SK-N-SH treated with all-trans-retinoic acid at 6 μM for 48 hours (cell line): ENCODE data around the gene DCPS.

ENCODE experiments used
- ARNTL ChIP-seq: fragments of 450-650 bp; formaldehyde crosslinking; IDR thresholded peaks from 2 replicates; pipeline ENCODE4 v1.5.0; 2020; ENCODE audit warnings: low read depth, mild to moderate bottlenecking, moderate library complexity, borderline replicate concordance
- CREB5 ChIP-seq: fragments of 250-450 bp; sonication (Bioruptor Pico); IDR thresholded peaks from 2 replicates; pipeline ENCODE4 v1.5.1; 2020; ENCODE audit warnings: low read depth, mild to moderate bottlenecking, moderate library complexity
- CSRNP3 ChIP-seq: fragments of 250-450 bp; sonication (Bioruptor Pico); IDR thresholded peaks from 2 replicates; pipeline ENCODE4 v1.5.1; 2021; ENCODE audit warnings: mild to moderate bottlenecking, moderate library complexity
- GLIS3 ChIP-seq: fragments of 250-450 bp; sonication (Bioruptor Pico); IDR thresholded peaks from 2 replicates; pipeline ENCODE4 v1.5.0; 2020; ENCODE audit warnings: mild to moderate bottlenecking, moderate library complexity
- PATZ1 ChIP-seq: fragments of 250-450 bp; sonication (Bioruptor Pico); IDR thresholded peaks from 2 replicates; pipeline ENCODE4 v1.8.0; 2020; ENCODE audit warnings: mild to moderate bottlenecking, moderate library complexity, borderline replicate concordance
- PPARA ChIP-seq: fragments of 250-450 bp; sonication (Bioruptor Pico); IDR thresholded peaks from 2 replicates; pipeline ENCODE4 v1.5.0; 2020; ENCODE audit warnings: mild to moderate bottlenecking, borderline replicate concordance
- RARB ChIP-seq: fragments of 250-450 bp; sonication (Bioruptor Pico); IDR thresholded peaks from 2 replicates; pipeline ENCODE4 v1.8.0; 2021; ENCODE audit warnings: mild to moderate bottlenecking, moderate library complexity
- TCF4 ChIP-seq: fragments of 250-450 bp; sonication (Bioruptor Pico); IDR thresholded peaks from 2 replicates; pipeline ENCODE4 v1.8.0; 2021; ENCODE audit warnings: mild to moderate bottlenecking, moderate library complexity, borderline replicate concordance
- TSHZ2 ChIP-seq: fragments of 250-450 bp; sonication (Bioruptor Pico); IDR thresholded peaks from 2 replicates; pipeline ENCODE4 v1.5.0; 2020; ENCODE audit warnings: mild to moderate bottlenecking, moderate library complexity
- ZFP3 ChIP-seq: fragments of 250-450 bp; sonication (Bioruptor Pico); IDR thresholded peaks from 2 replicates; pipeline ENCODE4 v1.5.0; 2020; ENCODE audit warnings: mild to moderate bottlenecking, moderate library complexity
- ZFP30 ChIP-seq: fragments of 450-650 bp; formaldehyde crosslinking; IDR thresholded peaks from 2 replicates; pipeline ENCODE4 v1.5.0; 2022; ENCODE audit warnings: mild to moderate bottlenecking, moderate library complexity
- ZNF565 ChIP-seq: fragments of 450-650 bp; formaldehyde crosslinking; conservative IDR thresholded peaks from 2 replicates; pipeline ENCODE4 v1.5.0; 2020; ENCODE audit warnings: low read depth, mild to moderate bottlenecking, moderate library complexity
- ZNF70 ChIP-seq: fragments of 450-650 bp; formaldehyde crosslinking; IDR thresholded peaks from 2 replicates; pipeline ENCODE4 v1.5.0; 2020; ENCODE audit warnings: mild to moderate bottlenecking, moderate library complexity

GRCh38 chr11:126341760-126342161, 37.9 kb downstream of the DCPS start:
- TF ChIP-seq ARNTL (CRISPR knock-in tag) (no peak), PATZ1 (no peak), GLIS3 (CRISPR knock-in tag) (no peak), TSHZ2 (CRISPR knock-in tag) (no peak), CREB5 (no peak), CSRNP3 (no peak), RARB (CRISPR knock-in tag) (no peak), ZNF565 (no peak), PPARA (no peak), TCF4 (CRISPR knock-in tag) (no peak), ZFP30 (CRISPR knock-in tag) (no peak), ZNF70 (CRISPR knock-in tag) (no peak), ZFP3 (CRISPR knock-in tag) (no peak)
